ENCODE measurements around the gene BNIPL. TPM values are rescaled to one million over a fixed set of nuclear protein-coding genes. Genes with fewer than 3 reads are reported as not detected.
A peak's percentile ranks its signal among the peaks of the same experiment; 100 is the strongest.

BNIPL gene
- total and polyA plus RNA-seq, 2 of the 13 experiments (the other 11 are each of a cell fraction or from before 2014, with no cell fraction given): 0.40 to 1.1 TPM

DNA sequence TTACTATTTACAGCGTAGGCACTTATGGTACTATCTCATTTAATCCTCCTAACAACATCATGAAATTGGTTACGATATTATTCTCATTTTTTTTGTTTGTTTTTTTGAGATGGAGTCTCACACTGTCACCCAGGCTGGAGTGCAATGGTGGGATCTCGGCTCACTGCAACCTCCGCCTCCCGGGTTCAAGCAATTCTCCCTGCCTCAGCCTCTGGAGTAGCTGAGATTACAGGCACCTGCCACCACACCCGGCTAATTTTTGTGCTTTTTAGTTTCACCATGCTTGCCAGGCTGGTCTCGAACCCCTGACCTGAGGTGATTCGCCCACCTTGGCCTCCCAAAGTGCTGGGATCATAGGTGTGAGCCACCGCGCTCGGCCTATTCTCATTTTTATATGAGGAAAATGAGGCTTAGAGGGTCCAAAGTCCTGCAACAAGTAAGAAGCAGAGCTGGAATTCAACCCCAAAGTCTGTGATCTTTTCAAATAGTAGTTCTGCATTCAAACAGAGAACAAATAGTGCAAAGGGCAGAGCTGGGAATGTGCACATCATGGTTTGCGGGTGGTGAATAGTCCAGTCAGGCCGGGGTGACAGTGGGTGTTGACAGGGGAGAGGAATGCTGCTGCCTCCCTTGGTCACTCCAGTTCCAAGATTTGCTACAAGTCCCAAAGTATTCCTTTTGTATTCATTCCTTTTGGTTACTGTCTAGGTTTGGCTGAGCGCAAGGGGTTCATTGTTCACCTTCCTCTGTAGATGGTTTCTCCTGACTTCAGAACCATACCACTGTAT lies 23.5 kb upstream of the BNIPL start (continued):
- TF ChIP-seq, protein P1, sequence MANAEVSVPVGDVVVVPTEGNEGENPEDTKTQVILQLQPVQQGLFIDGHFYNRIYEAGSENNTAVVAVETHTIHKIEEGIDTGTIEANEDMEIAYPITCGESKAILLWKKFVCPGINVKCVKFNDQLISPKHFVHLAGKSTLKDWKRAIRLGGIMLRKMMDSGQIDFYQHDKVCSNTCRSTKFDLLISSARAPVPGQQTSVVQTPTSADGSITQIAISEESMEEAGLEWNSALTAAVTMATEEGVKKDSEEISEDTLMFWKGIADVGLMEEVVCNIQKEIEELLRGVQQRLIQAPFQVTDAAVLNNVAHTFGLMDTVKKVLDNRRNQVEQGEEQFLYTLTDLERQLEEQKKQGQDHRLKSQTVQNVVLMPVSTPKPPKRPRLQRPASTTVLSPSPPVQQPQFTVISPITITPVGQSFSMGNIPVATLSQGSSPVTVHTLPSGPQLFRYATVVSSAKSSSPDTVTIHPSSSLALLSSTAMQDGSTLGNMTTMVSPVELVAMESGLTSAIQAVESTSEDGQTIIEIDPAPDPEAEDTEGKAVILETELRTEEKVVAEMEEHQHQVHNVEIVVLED (CRISPR knock-in tag; IDR thresholded peaks at IDR 0.05; ENCODE audit: borderline replicate concordance): peak; percentile 68; the same call in 1 of the 2 replicates
- TF ChIP-seq SNAPC4 (CRISPR knock-in tag; IDR thresholded peaks at IDR 0.05) (0 out of 2 replicates have a peak, but pooled peaks have one; percentile 49), ZNF878 (CRISPR knock-in tag; IDR thresholded peaks at IDR 0.05) (peak; percentile 54; the same call in 1 of the 2 replicates), FOXK2 (IDR thresholded peaks at IDR 0.05) (peak; percentile 50; the same call in 1 of the 2 replicates), ADNP (CRISPR knock-in tag; IDR thresholded peaks at IDR 0.05) (peak; percentile 95), BRCA1 (CRISPR knock-in tag; IDR thresholded peaks at IDR 0.05) (no peak; the same call in 1 of the 2 replicates), HOXA5 (CRISPR knock-in tag; IDR thresholded peaks at IDR 0.05) (peak; percentile 76; the same call in 1 of the 2 replicates), ZNF180 (CRISPR knock-in tag; IDR thresholded peaks at IDR 0.05; ENCODE audit: borderline replicate concordance, low read depth) (no peak), ZNF777 (CRISPR knock-in tag; IDR thresholded peaks at IDR 0.05) (no peak), SNAPC5 (CRISPR knock-in tag; IDR thresholded peaks at IDR 0.05; ENCODE audit: borderline replicate concordance) (no peak), PCBP1 (IDR thresholded peaks at IDR 0.05; ENCODE audit: borderline replicate concordance, low read depth, low read length) (no peak), SYNCRIP (IDR thresholded peaks at IDR 0.05; ENCODE audit: insufficient read depth, low read depth, low read length) (no peak), NFE2 (CRISPR knock-in tag; IDR thresholded peaks at IDR 0.05) (no peak), EHMT2 (IDR thresholded peaks at IDR 0.05; ENCODE audit: borderline replicate concordance, low read depth, low read length) (no peak), RARG (CRISPR knock-in tag; IDR thresholded peaks at IDR 0.05; ENCODE audit: low read depth) (no peak), HNF4G (IDR thresholded peaks at IDR 0.05; ENCODE audit: borderline replicate concordance, low read depth, low read length) (peak; percentile 98), HNF4G (CRISPR knock-in tag; IDR thresholded peaks at IDR 0.05; ENCODE audit: borderline replicate concordance, low read depth) (peak; percentile 93), ARID4A (CRISPR knock-in tag; IDR thresholded peaks at IDR 0.05; ENCODE audit: borderline replicate concordance) (peak; percentile 62)
